Type B pancreatic cell (in vitro differentiated cells): ENCODE results near the gene ZNF57. TPM values are rescaled to one million over a fixed set of nuclear protein-coding genes. Genes with fewer than 3 reads are reported as not detected.
"Not testable (repeated sequence)": the region's sequence is repeated elsewhere in the genome, so short reads cannot be mapped to it uniquely, and the experiment has no call there.

Source experiments
- DNase-seq: peaks from one replicate; pipeline ENCODE4 v3.0.0; 2021; ENCODE audit warnings: mixed read lengths; ENCODE audit not compliant: unreplicated experiment; ENCODE audit errors: extremely low spot score
- H3K27ac Mint-ChIP-seq: 2 replicates; pipeline ENCODE4 v1.8.0; 2021; ENCODE audit warnings: mild to moderate bottlenecking, mixed read lengths
- H3K27me3 Mint-ChIP-seq: 2 replicates; pipeline ENCODE4 v1.8.0; 2021; ENCODE audit warnings: mixed read lengths
- H3K36me3 Mint-ChIP-seq: 2 replicates; pipeline ENCODE4 v1.8.0; 2021; ENCODE audit warnings: mixed read lengths
- H3K4me1 Mint-ChIP-seq: one replicate; pipeline ENCODE4 v1.8.0; 2021; ENCODE audit warnings: mixed read lengths; ENCODE audit not compliant: unreplicated experiment
- H3K4me3 Mint-ChIP-seq: 2 replicates; pipeline ENCODE4 v1.8.0; 2021; ENCODE audit warnings: mild to moderate bottlenecking, mixed read lengths
- H3K9me3 Mint-ChIP-seq: 2 replicates; pipeline ENCODE4 v1.8.0; 2021; ENCODE audit warnings: mixed read lengths
- total RNA-seq: library from RNA; stranded (reverse); gene quantifications from 2 replicates; pipeline ENCODE4 v1.2.1, GENCODE V29; 2021; ENCODE audit warnings: low replicate concordance
- TF ChIP-seq, protein P1 (sequence below): fragments of 200-600 bp; sonication (generic); conservative IDR thresholded peaks from 2 replicates; pipeline ENCODE4 v1.5.0; 2021; ENCODE audit warnings: antibody characterized with exemption, mild to moderate bottlenecking

The ZNF57 gene
- total RNA-seq, 1 donor from 2014 or later = 5.9 TPM

- no peak for DNase-seq
Observed at GRCh38 chr19:2923510-2923909, 22.8 kb downstream of the ZNF57 start.

GRCh38 chr19:2926341-2927031, 25.8 kb downstream of the ZNF57 start:
- TF ChIP-seq, protein P1, sequence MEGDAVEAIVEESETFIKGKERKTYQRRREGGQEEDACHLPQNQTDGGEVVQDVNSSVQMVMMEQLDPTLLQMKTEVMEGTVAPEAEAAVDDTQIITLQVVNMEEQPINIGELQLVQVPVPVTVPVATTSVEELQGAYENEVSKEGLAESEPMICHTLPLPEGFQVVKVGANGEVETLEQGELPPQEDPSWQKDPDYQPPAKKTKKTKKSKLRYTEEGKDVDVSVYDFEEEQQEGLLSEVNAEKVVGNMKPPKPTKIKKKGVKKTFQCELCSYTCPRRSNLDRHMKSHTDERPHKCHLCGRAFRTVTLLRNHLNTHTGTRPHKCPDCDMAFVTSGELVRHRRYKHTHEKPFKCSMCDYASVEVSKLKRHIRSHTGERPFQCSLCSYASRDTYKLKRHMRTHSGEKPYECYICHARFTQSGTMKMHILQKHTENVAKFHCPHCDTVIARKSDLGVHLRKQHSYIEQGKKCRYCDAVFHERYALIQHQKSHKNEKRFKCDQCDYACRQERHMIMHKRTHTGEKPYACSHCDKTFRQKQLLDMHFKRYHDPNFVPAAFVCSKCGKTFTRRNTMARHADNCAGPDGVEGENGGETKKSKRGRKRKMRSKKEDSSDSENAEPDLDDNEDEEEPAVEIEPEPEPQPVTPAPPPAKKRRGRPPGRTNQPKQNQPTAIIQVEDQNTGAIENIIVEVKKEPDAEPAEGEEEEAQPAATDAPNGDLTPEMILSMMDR = no peak
- no peak overlapping the region for H3K4me3 Mint-ChIP-seq
- peaks cover 12% of the 10 kb centered on the region for H3K4me1 Mint-ChIP-seq
- H3K36me3 Mint-ChIP-seq = peaks cover 10% of the 10 kb centered on the region
- DNase-seq = no peak
- H3K9me3 Mint-ChIP-seq = peaks cover 8% of the 10 kb centered on the region
- H3K27me3 Mint-ChIP-seq = no peaks in the 10 kb centered on the region
- H3K27ac Mint-ChIP-seq = no peak overlapping the region

More at GRCh38 chr19:2923510-2923909, 22.8 kb downstream of the ZNF57 start:
- no peaks in the 10 kb centered on the region for H3K27me3 Mint-ChIP-seq
- H3K9me3 Mint-ChIP-seq = no peaks in the 10 kb centered on the region
- H3K36me3 Mint-ChIP-seq = peaks cover 12% of the 10 kb centered on the region
- H3K4me1 Mint-ChIP-seq = peaks cover 12% of the 10 kb centered on the region
- TF ChIP-seq, protein P1 = no peak
- no peak overlapping the region for H3K27ac Mint-ChIP-seq
- no peak overlapping the region for H3K4me3 Mint-ChIP-seq

GRCh38 chr19:2927032-2927430, 26.3 kb downstream of the ZNF57 start:
- Mint-ChIP-seq H3K4me1 (peaks cover 12% of the 10 kb centered on the region), H3K27ac (no peak overlapping the region), H3K9me3 (peaks cover 10% of the 10 kb centered on the region), H3K36me3 (peaks cover 13% of the 10 kb centered on the region), H3K27me3 (no peaks in the 10 kb centered on the region), H3K4me3 (no peak overlapping the region)
- DNase-seq = no peak
- TF ChIP-seq, protein P1 = no peak

DNA sequence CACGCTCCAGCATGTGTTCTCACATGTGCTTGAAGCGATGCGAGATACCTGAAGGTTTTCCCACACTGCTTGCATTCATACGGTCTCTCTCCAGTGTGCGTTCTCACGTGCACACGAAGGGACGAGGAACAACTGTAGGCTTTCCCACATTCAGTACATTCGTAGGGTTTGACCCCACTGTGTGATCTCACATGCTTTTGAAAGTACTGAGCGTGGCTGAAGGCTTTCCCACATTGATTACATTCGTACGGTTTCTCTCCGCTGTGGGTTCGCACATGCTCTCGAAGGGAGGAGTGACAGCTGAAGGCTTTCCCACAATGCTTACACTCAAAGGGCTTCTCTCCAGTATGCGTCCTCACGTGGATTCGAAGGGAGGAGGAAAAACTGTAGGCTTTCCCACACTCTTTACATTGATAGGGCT, 32.8 kb downstream of the ZNF57 start:
- TF ChIP-seq, protein P1 = no peak
- Mint-ChIP-seq H3K4me1 (no peaks in the 10 kb centered on the region), H3K27me3 (no peaks in the 10 kb centered on the region), H3K4me3 (no peak overlapping the region), H3K36me3 (peaks cover 58% of the 10 kb centered on the region), H3K27ac (peak overlapping the region; percentile 51), H3K9me3 (peaks cover 28% of the 10 kb centered on the region)
- DNase-seq = no peak

- H3K36me3 Mint-ChIP-seq = peaks cover 53% of the 10 kb centered on the region
- H3K27me3 Mint-ChIP-seq, H3K27ac Mint-ChIP-seq, H3K4me1 Mint-ChIP-seq, H3K4me3 Mint-ChIP-seq, DNase-seq: not testable (repeated sequence)
- H3K9me3 Mint-ChIP-seq = peaks cover 23% of the 10 kb centered on the region
Observed at GRCh38 chr19:2935863-2936262, 35.1 kb downstream of the ZNF57 start.

DNA sequence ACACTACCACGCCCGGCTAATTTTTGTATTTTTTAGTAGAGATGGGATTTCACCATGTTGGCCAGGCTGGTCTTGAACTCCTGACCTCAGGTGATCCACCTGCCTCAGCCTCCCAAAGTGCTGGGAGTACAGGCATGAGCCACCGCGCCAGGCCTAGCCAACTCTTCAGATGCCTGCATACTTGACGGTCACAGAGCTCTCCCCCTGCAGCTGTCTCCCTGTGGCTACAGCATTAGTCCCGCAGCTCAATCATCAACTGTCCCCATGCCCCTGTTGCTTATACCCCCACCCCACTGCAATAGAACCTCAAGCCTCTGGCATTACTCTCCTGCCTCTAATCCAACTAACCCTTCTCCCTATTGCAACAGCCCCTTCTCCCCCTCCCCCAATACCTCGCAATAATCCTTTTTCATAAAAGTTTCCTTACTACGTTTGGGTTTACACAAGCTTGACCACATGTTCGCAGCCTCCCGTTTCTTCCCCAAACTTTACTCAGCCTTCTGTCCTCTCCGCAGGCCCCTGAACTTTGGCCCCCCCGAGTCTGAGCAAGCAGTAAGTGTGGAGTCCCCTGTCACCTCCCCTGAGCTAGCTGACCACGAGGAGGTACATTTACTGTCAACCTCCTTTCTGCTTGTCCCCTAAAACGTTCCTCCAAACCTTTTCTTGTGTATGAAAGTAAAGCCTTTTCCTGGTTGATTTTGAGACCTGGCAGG, 42.4 kb downstream of the ZNF57 start:
- DNase-seq = no peak
- H3K27me3 Mint-ChIP-seq = no peaks in the 10 kb centered on the region
- H3K27ac Mint-ChIP-seq = peak overlapping the region; percentile 51
- peaks cover 17% of the 10 kb centered on the region for H3K4me1 Mint-ChIP-seq
- H3K36me3 Mint-ChIP-seq = peaks cover 5% of the 10 kb centered on the region
- TF ChIP-seq, protein P1 = no peak
- no peaks in the 10 kb centered on the region for H3K9me3 Mint-ChIP-seq
- peak overlapping the region; percentile 63 for H3K4me3 Mint-ChIP-seq
